IgD-negative memory B cell (primary cell): ENCODE measurements around the gene TNRC18. TPM values are rescaled to one million over a fixed set of nuclear protein-coding genes. Genes with fewer than 3 reads are reported as not detected.

ENCODE experiments used
- H3K27ac Mint-ChIP-seq, 3 donors: one replicate each; pipeline ENCODE4 v1.8.0; 2020 to 2022; ENCODE audit warnings: mild to moderate bottlenecking in 3 of 3, mixed read lengths in 3 of 3, moderate library complexity in 1 of 3
- H3K27me3 Mint-ChIP-seq: one replicate; pipeline ENCODE4 v1.8.0; 2021; ENCODE audit warnings: mixed read lengths
- H3K36me3 Mint-ChIP-seq: one replicate; pipeline ENCODE4 v1.8.0; 2020; ENCODE audit warnings: mild to moderate bottlenecking, mixed read lengths
- H3K4me1 Mint-ChIP-seq, 3 donors: one replicate each; pipeline ENCODE4 v1.8.0; 2020 to 2022; ENCODE audit warnings: mixed read lengths in 3 of 3, mild to moderate bottlenecking in 1 of 3
- H3K4me3 Mint-ChIP-seq, 4 donors: one replicate each; pipeline ENCODE4 v1.8.0; 2020 to 2022; ENCODE audit warnings: mild to moderate bottlenecking in 4 of 4, mixed read lengths in 4 of 4, moderate library complexity in 3 of 4
- H3K9me3 Mint-ChIP-seq, 3 donors: one replicate each; pipeline ENCODE4 v1.8.0; 2020 to 2021; ENCODE audit warnings: mixed read lengths in 3 of 3, mild to moderate bottlenecking in 1 of 3
- polyA plus RNA-seq: library from polyadenylated mRNA; unstranded; fragments of 300-500 nt; fragmentation: Illumina TruSeq; gene quantifications from one replicate; pipeline ENCODE4 v1.2.3, GENCODE V29; 2021

TNRC18 gene
- polyA plus RNA-seq, 1 donor from 2014 or later: 1.3 TPM

- peaks cover 2% of the 10 kb centered on the region for H3K36me3 Mint-ChIP-seq
- no peak overlapping the region for H3K4me3 Mint-ChIP-seq
- H3K9me3 Mint-ChIP-seq: no peaks in the 10 kb centered on the region
- H3K27ac Mint-ChIP-seq: peak overlapping the region in 1 of 3 donors; percentile 45
- H3K27me3 Mint-ChIP-seq: no peaks in the 10 kb centered on the region
- peaks cover 13 to 18% (median 17%) of the 10 kb centered on the region in 3 donors for H3K4me1 Mint-ChIP-seq
These were observed 30.3 kb downstream of the TNRC18 start for GRCh38 chr7:5393328-5393727.

- H3K27ac Mint-ChIP-seq: no peak overlapping the region
- peaks cover 8% of the 10 kb centered on the region for H3K36me3 Mint-ChIP-seq
- no peaks in the 10 kb centered on the region for H3K27me3 Mint-ChIP-seq
- no peaks in the 10 kb centered on the region for H3K9me3 Mint-ChIP-seq
- H3K4me1 Mint-ChIP-seq: peaks cover 0 to 13% (median 5%) of the 10 kb centered on the region in 3 donors
- no peak overlapping the region for H3K4me3 Mint-ChIP-seq
These were observed 32.7 kb downstream of the TNRC18 start for GRCh38 chr7:5390918-5391317.

GRCh38 chr7:5388905-5389433 is 34.7 kb downstream of the TNRC18 start:
- H3K4me1 Mint-ChIP-seq: peaks cover 0 to 8% (median 3%) of the 10 kb centered on the region in 3 donors
- peaks cover 8% of the 10 kb centered on the region for H3K36me3 Mint-ChIP-seq
- no peaks in the 10 kb centered on the region for H3K27me3 Mint-ChIP-seq
- no peaks in the 10 kb centered on the region for H3K9me3 Mint-ChIP-seq
- H3K4me3 Mint-ChIP-seq: no peak overlapping the region
- H3K27ac Mint-ChIP-seq: no peak overlapping the region

GRCh38 chr7:5388273-5388901 is 35.2 kb downstream of the TNRC18 start:
- Mint-ChIP-seq H3K27me3 (no peaks in the 10 kb centered on the region), H3K36me3 (peaks cover 6% of the 10 kb centered on the region), H3K27ac (no peak overlapping the region), H3K9me3 (no peaks in the 10 kb centered on the region), H3K4me3 (no peak overlapping the region), H3K4me1 (peaks cover 0 to 6% (median 2%) of the 10 kb centered on the region in 3 donors)

DNA sequence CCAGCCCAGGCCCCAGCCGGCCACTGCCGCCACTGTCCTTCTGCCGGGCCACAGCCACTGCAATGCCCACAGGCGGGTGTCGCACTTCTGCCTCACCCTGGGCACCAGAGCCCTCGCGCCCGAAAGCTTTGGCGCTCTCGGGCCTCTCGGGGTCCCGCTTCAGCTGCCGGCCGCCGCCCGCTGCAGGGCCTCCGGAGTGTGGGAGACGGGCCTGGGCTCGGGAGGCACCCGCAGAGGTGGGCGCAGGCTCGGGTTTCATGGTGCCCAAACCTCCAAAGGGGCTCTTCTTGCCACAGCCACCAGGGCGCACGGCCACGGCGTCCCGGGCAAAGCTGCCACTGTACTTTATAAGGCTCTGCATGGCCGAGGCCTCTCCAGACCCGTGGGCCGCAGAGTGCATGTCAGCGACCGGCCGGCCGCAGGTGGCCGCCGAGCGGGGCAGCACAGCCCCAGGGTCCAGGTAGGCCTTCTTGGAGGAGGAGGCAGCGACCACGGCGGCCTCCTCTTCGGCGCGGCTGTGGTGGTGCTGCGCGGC is 35.9 kb downstream of the TNRC18 start:
- H3K4me1 Mint-ChIP-seq: peaks cover 2 to 10% (median 4%) of the 10 kb centered on the region in 3 donors
- no peak overlapping the region for H3K27ac Mint-ChIP-seq
- no peaks in the 10 kb centered on the region for H3K9me3 Mint-ChIP-seq
- H3K36me3 Mint-ChIP-seq: peaks cover 6% of the 10 kb centered on the region
- H3K27me3 Mint-ChIP-seq: no peaks in the 10 kb centered on the region
- no peak overlapping the region for H3K4me3 Mint-ChIP-seq

- no peak overlapping the region for H3K27ac Mint-ChIP-seq
- peak overlapping the region in 1 of 4 donors; percentile 63 for H3K4me3 Mint-ChIP-seq
- H3K27me3 Mint-ChIP-seq: no peaks in the 10 kb centered on the region
- H3K36me3 Mint-ChIP-seq: peaks cover 8% of the 10 kb centered on the region
- H3K9me3 Mint-ChIP-seq: no peaks in the 10 kb centered on the region
- peaks cover 4 to 16% (median 4%) of the 10 kb centered on the region in 3 donors for H3K4me1 Mint-ChIP-seq
These were observed 39.0 kb downstream of the TNRC18 start for GRCh38 chr7:5384618-5385017.

- peaks cover 8% of the 10 kb centered on the region for H3K36me3 Mint-ChIP-seq
- H3K9me3 Mint-ChIP-seq: no peaks in the 10 kb centered on the region
- H3K4me1 Mint-ChIP-seq: peaks cover 4 to 16% (median 4%) of the 10 kb centered on the region in 3 donors
- no peaks in the 10 kb centered on the region for H3K27me3 Mint-ChIP-seq
- peak overlapping the region in 1 of 3 donors; percentile 56 for H3K27ac Mint-ChIP-seq
- no peak overlapping the region for H3K4me3 Mint-ChIP-seq
These were observed 40.1 kb downstream of the TNRC18 start for GRCh38 chr7:5383314-5384098.

GRCh38 chr7:5382281-5382892 is 41.2 kb downstream of the TNRC18 start:
- Mint-ChIP-seq H3K4me1 (peaks cover 4 to 16% (median 4%) of the 10 kb centered on the region in 3 donors), H3K36me3 (peaks cover 9% of the 10 kb centered on the region), H3K4me3 (no peak overlapping the region), H3K27ac (no peak overlapping the region), H3K9me3 (no peaks in the 10 kb centered on the region), H3K27me3 (no peaks in the 10 kb centered on the region)

DNA sequence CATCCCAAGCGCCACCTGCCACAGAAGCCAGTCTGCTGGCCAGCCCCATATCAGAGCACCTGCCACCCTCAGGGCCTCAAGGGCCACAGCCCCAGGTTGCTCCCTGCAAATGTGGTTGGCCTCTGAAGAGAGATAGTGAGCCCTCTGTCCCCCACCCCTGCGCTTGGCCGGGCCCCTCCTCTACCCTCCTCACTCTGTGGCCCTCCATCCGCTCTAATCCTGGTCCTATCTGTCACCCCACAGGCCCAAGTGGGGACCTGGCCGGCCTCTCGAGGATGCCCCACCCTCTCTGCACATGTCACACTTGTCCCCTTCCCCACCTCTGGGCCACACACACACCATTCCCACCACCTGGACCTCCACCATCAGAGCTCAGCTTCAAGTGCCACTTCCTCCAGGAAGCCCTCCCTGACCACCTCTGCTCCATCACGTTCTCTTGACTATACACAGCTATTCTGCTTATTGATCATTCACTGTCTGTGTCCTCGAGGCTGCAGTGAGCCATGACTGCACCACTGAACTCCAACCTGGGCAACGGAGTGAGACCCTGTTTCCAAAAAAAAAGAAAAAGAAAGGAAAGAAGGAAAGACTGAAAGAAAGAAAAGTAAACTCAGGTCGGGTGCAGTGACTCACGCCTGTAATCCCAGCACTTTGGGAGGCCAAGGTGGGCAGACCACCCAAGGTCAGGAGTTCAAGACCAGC is 42.4 kb downstream of the TNRC18 start:
- H3K4me3 Mint-ChIP-seq: no peak overlapping the region
- H3K9me3 Mint-ChIP-seq: no peaks in the 10 kb centered on the region
- peaks cover 7% of the 10 kb centered on the region for H3K36me3 Mint-ChIP-seq
- peaks cover 4 to 14% (median 4%) of the 10 kb centered on the region in 3 donors for H3K4me1 Mint-ChIP-seq
- peak overlapping the region in 1 of 3 donors; percentile 73 for H3K27ac Mint-ChIP-seq
- H3K27me3 Mint-ChIP-seq: no peaks in the 10 kb centered on the region

DNA sequence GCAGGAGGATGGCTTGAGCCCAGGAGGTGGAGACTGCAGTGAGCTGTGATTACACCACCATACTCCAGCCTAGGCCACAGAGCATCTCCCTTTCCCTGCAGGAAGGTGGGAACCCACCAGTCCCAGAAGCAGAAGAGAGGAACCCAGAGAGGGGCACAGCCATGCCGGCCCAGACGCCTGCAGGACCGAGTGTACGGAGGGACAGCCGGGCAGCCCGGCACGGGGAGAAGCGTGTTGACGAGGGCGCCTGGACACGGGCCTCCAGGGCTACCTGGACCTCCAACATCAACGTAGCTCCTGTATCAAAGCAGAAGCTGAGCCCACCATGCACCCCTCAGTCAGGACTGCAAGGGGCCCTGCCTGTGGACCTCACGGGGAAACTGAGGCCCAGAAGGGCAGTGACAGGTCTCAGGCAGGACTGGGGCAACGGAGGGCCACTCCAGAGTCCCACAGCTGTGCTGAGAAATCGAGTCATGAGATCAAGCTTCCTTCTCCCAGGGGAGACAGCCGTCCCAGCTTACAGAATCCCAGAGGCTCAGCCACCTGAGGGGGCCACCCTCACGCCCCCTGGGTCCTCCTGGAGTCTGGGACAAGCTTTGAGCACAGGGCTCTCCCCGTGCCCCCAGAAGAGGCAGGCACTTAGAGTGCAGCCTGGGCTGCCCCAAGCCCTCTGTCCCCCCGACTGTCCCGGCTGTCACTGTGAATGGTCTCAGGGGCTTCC is 43.1 kb downstream of the TNRC18 start:
- Mint-ChIP-seq H3K27me3 (no peaks in the 10 kb centered on the region), H3K4me1 (peaks cover 4 to 14% (median 4%) of the 10 kb centered on the region in 3 donors), H3K9me3 (no peaks in the 10 kb centered on the region), H3K4me3 (no peak overlapping the region), H3K27ac (peak overlapping the region in 1 of 3 donors; percentile 73), H3K36me3 (peaks cover 4% of the 10 kb centered on the region)

DNA sequence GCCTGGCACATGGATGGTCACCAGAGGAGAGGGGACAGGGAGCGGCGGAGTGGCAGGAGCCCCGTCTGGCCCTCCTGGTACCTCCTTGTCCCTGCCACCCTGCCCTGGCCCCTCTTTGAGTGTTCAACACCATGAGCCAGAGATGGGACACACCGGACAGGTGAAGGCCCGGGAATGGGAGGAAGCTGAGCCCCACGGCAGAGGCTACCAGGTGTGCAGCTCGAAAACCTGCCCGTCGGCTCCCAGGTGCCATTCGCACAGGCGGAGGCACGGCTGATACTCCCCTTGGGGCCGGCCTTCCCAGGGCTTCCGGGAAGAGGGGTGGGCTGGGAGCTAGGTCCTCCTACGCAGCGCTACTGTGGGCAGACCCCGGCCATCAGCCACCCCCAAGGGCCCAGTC is 44.1 kb downstream of the TNRC18 start:
- peaks cover 4 to 14% (median 4%) of the 10 kb centered on the region in 3 donors for H3K4me1 Mint-ChIP-seq
- H3K36me3 Mint-ChIP-seq: peaks cover 4% of the 10 kb centered on the region
- H3K27ac Mint-ChIP-seq: no peak overlapping the region
- H3K4me3 Mint-ChIP-seq: no peak overlapping the region
- H3K9me3 Mint-ChIP-seq: no peaks in the 10 kb centered on the region
- no peaks in the 10 kb centered on the region for H3K27me3 Mint-ChIP-seq

- H3K4me1 Mint-ChIP-seq: peaks cover 0 to 7% (median 2%) of the 10 kb centered on the region in 3 donors
- H3K9me3 Mint-ChIP-seq: no peaks in the 10 kb centered on the region
- peaks cover 4% of the 10 kb centered on the region for H3K36me3 Mint-ChIP-seq
- no peak overlapping the region for H3K27ac Mint-ChIP-seq
- H3K27me3 Mint-ChIP-seq: no peaks in the 10 kb centered on the region
- H3K4me3 Mint-ChIP-seq: no peak overlapping the region
These were observed 45.8 kb downstream of the TNRC18 start for GRCh38 chr7:5377816-5378215.

DNA sequence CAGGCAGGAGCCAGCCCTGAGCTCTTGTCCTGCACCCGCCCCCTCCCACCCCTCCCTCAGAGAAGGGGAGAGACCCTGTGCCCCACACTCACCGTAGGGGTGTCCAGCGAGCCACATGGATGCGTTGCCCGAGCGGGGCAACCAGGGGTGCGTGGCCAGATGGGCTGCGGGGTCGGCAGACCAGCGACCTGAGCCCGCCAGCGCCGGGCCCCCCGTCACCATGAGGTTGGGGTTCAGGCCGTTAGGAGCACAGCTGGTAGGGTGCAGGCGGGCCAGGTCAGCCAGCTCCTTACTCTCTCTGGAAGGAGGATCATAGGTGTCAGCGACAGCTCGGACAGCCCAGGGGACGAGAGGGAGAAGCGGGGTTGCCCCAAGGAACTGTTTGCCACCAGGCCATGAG is 46.4 kb downstream of the TNRC18 start:
- Mint-ChIP-seq H3K27ac (no peak overlapping the region), H3K27me3 (no peaks in the 10 kb centered on the region), H3K9me3 (no peaks in the 10 kb centered on the region), H3K4me3 (no peak overlapping the region), H3K36me3 (peaks cover 2% of the 10 kb centered on the region), H3K4me1 (peaks cover 0 to 5% (median 2%) of the 10 kb centered on the region in 3 donors)

DNA sequence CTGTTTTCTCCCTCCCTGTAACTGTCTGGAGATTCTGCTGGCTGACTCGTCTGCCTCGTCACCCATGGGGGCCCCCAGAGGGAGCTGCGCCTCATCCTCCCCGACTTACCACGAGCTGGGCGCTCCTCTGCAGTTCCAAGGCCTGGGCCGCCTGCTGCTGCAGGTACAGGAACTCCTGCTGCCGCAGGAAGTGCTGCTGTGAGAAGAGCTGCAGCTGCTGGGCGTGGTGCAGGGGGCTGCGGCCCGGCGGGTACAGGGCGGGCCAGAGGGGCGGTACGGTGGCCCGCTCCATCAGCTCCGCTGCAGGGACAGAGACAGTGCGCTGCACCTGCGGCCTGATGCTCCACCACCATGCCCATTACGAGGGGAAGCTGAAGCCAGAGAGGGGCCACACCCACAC is 47.7 kb downstream of the TNRC18 start:
- Mint-ChIP-seq H3K4me1 (no peaks in the 10 kb centered on the region), H3K4me3 (no peak overlapping the region), H3K27me3 (no peaks in the 10 kb centered on the region), H3K27ac (no peak overlapping the region), H3K9me3 (no peaks in the 10 kb centered on the region), H3K36me3 (peaks cover 2% of the 10 kb centered on the region)
